RPMI7951 (cell line): Measurements from ENCODE around the gene TAMALIN. TPM values are rescaled to one million over a fixed set of nuclear protein-coding genes. Genes with fewer than 3 reads are reported as not detected.

Experiments
- DNase-seq: peaks from one replicate; pipeline ENCODE4 v3.0.0-alpha.2; 2012; ENCODE audit warnings: low read depth
- total RNA-seq: library from RNA; depleted of rRNA; stranded (reverse); fragments of >200 nt; shearing (Covaris generic); gene quantifications from 2 replicates; pipeline ENCODE4 v1.2.3, GENCODE V29; 2014

The TAMALIN gene
- total RNA-seq, 1 experiment from 2014 or later: 0.24 TPM

- no peak for DNase-seq
Observed at GRCh38 chr12:52037248-52037861, 30.6 kb downstream of the TAMALIN start.

GRCh38 chr12:52038447-52038846 lies 31.7 kb downstream of the TAMALIN start:
- DNase-seq: no peak

DNA sequence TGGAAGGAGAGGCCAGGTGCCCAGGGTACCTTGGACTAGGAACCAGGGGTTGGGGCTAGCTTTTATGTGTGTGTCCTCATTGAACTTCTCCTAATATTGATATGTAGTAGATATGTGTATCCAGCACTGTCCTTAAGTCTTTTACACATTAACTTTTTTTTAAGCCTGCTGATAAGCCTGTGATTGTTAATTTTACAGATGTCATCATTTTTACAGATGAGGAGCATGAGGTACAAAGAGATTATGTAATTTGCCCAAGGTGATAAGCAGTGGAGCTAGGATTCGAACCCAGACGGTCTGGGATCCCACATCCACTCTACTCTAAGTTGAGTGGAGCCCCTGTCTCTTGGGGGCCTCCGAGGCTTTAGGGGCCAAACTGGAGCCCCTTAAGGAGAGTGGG lies 34.3 kb downstream of the TAMALIN start:
- DNase-seq: no peak

GRCh38 chr12:52041695-52042123 lies 35.0 kb downstream of the TAMALIN start:
- no peak for DNase-seq

- DNase-seq: no peak
Observed at GRCh38 chr12:52042706-52043385, 36.1 kb downstream of the TAMALIN start.

GRCh38 chr12:52043386-52044212 lies 36.9 kb downstream of the TAMALIN start:
- peak; percentile 62 for DNase-seq

DNA sequence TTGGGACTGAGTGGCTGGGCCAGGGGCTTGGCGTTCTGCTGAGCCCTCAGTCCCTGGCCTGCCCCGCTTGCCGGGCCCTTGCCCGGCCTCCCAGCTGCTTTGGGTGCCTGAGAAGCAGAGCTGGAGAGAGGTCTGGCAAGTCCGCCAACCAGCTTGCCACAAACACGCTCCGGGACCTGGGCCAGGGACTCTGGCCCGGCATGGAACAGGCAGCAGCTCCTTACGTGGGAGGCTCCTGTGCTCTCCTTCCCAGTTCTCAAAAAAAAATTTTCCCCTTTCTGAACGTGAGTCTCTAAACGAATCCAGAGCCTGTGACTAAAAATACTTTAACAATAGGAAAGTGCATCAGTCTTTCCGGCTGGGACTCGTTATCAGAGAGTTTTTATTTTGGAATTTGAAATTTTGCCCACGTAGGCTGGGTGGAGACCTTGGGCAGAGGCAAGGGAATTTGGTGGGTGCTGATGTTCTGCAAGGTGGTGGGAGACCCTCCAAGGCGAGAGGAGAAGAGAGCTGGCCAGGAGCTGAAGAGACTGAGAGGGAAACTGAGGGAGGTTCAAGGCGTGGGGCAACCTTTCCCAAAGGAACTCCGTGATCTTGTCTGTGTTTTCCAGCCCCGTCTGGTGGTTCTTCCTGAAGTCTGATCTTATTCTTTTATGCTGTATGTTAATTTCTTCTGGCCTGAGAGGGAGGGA lies 37.7 kb downstream of the TAMALIN start:
- DNase-seq: peak; percentile 59

- DNase-seq: no peak
Observed at GRCh38 chr12:52045794-52046199, 39.1 kb downstream of the TAMALIN start.

DNA sequence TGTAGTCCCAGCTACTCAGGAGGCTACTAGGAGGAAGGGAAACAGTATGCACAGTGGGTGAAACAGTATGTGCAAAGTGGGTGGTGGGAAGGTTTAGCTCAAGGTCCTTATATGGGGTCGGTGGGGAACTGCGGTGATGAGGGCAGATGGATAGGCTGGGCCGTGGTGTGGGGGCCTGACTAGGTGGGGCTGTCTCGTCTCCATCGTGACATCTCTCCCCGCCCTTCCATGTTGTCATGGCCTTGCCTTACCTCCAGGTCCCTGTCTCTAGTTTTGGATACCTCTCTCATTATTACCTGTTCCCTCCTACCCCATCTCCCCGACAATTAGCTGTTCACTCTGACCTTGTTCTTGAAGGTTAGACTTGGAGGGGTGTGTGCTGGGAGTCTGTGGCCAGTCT lies 40.1 kb downstream of the TAMALIN start:
- DNase-seq: no peak

GRCh38 chr12:52049286-52049685 lies 42.5 kb downstream of the TAMALIN start:
- no peak for DNase-seq

- no peak for DNase-seq
Observed at GRCh38 chr12:52049688-52050087, 42.9 kb downstream of the TAMALIN start.

DNA sequence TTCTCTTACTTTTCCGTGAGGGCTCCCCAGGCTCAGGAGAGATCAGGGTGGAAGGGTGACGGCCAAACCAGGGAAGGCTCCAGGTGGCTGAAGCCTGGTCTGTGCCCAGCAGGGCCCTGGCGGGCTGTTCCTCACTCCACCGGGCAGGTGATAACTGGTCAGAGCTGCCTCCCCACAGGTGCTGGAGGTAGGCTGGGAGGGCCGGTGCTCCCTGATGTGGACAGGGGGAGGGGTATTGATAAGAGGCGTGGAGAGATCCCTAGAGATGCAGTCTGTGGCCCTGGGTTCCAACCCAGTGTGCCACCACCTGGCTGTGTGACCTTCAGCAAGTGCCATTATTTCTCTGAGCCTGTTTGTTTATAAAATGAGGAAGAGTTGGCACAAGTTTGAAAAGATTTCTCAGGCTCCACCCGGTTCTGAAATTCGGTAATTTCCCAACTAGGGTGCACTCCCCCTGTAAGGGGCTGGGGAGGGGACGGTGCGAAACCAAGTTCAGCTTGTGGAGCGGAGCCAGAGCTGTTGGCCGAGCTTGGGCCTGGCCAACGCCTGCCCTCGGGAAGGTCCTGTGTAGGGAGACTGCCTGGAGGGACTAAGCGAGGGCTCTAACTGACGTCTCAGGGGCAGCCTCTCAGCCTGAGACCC lies 43.5 kb downstream of the TAMALIN start:
- DNase-seq: no peak

GRCh38 chr12:52050758-52051541 lies 44.2 kb downstream of the TAMALIN start, which contains the start of gene NR4A1:
NR4A1 (plus strand) TSS chr12:52051442; CDS start chr12:52054329, 2,887 bp downstream.
- DNase-seq: peak; percentile 92

DNA sequence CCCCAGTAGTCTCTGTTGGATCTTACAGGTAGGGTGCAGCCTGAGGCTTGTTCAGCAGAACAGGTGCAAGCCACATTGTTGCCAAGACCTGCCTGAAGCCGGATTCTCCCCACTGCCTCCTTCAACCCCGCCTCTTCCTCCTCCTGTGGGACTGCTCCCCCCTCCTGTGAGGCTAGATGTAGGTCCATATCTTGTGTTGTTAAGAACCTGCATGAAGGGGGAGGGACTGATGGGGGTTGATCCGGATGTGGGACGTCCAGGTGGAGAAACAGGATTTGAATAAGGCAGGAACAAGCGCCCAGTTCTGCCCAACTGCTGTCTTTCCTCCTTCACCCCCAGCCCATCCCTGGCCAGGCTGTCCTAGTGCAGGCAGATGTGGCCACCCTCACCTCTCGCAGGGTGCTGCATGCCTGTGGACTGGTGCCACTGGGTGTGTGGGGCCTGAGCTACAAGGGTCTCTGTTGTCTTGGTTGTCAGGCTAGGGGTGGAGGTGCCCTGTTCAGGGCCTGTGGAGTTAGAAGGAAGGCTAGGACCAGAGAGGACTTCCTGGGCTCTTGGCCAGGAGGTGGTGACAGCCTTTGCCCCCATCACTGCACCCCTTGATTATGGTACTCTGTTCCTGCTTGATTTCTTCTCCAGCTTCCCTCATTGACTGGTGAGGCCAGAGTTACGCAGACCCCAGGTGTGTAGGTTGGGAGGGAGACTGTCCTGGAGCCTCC lies 45.9 kb downstream of the TAMALIN start:
- DNase-seq: no peak

- no peak for DNase-seq
Observed at GRCh38 chr12:52053536-52054209, 46.9 kb downstream of the TAMALIN start.

GRCh38 chr12:52054231-52054832 lies 47.6 kb downstream of the TAMALIN start:
- no peak for DNase-seq

DNA sequence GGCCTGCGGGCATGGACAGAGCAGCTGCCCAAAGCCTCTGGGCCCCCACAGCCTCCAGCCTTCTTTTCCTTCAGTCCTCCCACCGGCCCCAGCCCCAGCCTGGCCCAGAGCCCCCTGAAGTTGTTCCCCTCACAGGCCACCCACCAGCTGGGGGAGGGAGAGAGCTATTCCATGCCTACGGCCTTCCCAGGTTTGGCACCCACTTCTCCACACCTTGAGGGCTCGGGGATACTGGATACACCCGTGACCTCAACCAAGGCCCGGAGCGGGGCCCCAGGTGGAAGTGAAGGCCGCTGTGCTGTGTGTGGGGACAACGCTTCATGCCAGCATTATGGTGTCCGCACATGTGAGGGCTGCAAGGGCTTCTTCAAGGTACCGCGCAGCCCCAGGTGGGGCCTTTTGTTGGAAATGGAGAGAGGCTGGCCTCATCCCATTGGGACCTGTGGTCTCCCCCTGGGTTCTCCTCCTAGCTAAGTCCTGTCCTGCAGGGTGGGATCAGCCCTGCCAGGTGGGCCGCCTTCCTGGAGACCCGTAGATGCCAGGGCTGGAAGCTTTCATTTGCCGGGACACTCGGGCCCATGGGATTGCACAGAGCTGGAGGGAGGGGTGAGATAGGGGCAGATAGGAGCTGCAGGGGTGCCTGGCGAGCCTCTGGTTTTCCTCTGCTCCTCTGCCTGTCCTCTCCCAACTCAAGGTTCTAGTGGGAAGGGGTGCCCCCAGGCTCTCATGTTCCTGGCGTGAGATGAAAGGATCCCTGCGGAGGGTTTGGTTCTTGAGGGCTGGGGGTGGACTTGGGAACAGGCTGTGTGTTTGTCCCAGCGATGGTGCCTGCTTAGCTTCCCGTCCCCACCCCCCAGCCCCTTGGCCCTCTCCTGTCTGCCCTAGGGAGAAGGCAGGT lies 48.3 kb downstream of the TAMALIN start:
- DNase-seq: no peak
